NT2/D1 (cell line): Measurements from ENCODE around the gene MYH6.

Experiments used
- YY1 ChIP-seq: IDR thresholded peaks from 2 replicates; pipeline ENCODE4 v1.6.1; 2011; ENCODE audit not compliant: insufficient read length, insufficient read depth
- ZNF274 ChIP-seq: IDR thresholded peaks from 2 replicates; pipeline ENCODE4 v1.6.1; 2011; ENCODE audit warnings: mild to moderate bottlenecking, low read depth, low read length

- TF ChIP-seq YY1 (no peak), ZNF274 (no peak)
Observed at GRCh38 chr14:23405096-23405495, 3.0 kb downstream of the MYH6 start.
